Right atrium auricular region (tissue), 2 donors: ENCODE results near the gene CDK18. TPM values are rescaled to one million over a fixed set of nuclear protein-coding genes. Genes with fewer than 3 reads are reported as not detected.

ENCODE experiments used
- DNase-seq: peaks from one replicate; pipeline ENCODE4 v3.0.0-alpha.2; 2019; ENCODE audit warnings: low spot score
- H3K27ac ChIP-seq, 2 donors: fragments of 200-600 bp; sonication (generic); 1 replicate in 1 of 2; 2 replicates in 1 of 2; pipeline ENCODE4 v1.5.1; 2016 to 2019
- H3K27me3 ChIP-seq, 2 donors: fragments of 200-600 bp; sonication (generic); one replicate each; pipeline versions ENCODE4 v1.5.1 to v1.6.0; 2017 to 2019
- H3K36me3 ChIP-seq: fragments of 200-600 bp; sonication (generic); one replicate; pipeline ENCODE4 v1.5.1; 2016
- H3K4me1 ChIP-seq, 2 donors: fragments of 200-600 bp; sonication (generic); one replicate each; pipeline versions ENCODE4 v1.5.1 to v1.6.0; 2017 to 2019
- H3K4me3 ChIP-seq, 2 donors: fragments of 200-600 bp; sonication (generic); 1 replicate in 1 of 2; 2 replicates in 1 of 2; pipeline ENCODE4 v1.5.1; 2017 to 2019; ENCODE audit warnings: mild to moderate bottlenecking in 1 of 2, moderate library complexity in 1 of 2
- H3K9me3 ChIP-seq, 2 donors: fragments of 200-600 bp; sonication (generic); one replicate each; pipeline ENCODE4 v1.5.1; 2019
- total RNA-seq, 2 donors: library from RNA; depleted of rRNA; stranded (reverse); fragments of >200 nt; gene quantifications; one replicate each; pipeline ENCODE4 v1.1.0, GENCODE V29; 2016
- TF ChIP-seq, protein P1 (sequence below), 2 donors: fragments of 200-600 bp; sonication (generic); IDR thresholded peaks; one replicate each; pipeline ENCODE4 v1.5.1; 2019; ENCODE audit warnings: antibody characterized with exemption in 2 of 2

The CDK18 gene
- total RNA-seq, 2 donors from 2014 or later: 85.6 to 116 TPM

DNA sequence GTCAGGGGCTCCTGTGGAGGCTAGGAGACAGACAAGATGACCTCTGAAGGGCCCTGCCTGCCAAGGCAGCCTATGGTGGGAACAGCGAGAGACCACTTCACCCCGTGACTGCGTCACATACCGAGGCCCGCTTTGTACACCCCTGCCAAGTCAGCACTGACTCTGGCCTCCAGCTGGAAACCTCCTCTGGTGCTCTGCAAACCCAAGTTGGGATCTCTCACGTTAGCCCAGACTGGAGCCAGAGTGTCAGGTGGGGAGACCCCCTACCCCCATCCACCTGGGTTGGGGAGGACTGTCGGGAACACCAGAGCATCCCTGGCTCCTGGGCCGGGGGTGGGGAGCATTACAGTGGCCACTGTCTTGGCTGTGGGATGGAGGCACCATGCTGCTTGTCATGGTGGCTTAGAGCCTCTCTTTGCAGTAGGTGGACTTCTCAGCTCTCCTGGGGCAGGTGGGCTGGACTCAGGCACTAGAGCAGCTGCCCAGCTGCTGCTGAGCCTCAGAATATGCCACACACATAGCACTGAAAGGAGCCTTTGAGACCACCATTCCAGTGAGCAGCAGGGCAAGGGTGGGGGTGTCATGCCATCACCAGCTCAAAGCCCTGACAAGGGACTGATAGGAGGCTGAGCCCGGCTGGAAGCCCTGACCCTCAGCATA is 77.0 kb downstream of the CDK18 start:
- Histone ChIP-seq H3K27ac (no peak overlapping the region), H3K36me3 (no peaks in the 10 kb centered on the region), H3K27me3 (no peaks in the 10 kb centered on the region), H3K4me1 (peaks cover 0 to 8% of the 10 kb centered on the region in 2 donors), H3K4me3 (no peak overlapping the region), H3K9me3 (no peaks in the 10 kb centered on the region)
- TF ChIP-seq, protein P1, sequence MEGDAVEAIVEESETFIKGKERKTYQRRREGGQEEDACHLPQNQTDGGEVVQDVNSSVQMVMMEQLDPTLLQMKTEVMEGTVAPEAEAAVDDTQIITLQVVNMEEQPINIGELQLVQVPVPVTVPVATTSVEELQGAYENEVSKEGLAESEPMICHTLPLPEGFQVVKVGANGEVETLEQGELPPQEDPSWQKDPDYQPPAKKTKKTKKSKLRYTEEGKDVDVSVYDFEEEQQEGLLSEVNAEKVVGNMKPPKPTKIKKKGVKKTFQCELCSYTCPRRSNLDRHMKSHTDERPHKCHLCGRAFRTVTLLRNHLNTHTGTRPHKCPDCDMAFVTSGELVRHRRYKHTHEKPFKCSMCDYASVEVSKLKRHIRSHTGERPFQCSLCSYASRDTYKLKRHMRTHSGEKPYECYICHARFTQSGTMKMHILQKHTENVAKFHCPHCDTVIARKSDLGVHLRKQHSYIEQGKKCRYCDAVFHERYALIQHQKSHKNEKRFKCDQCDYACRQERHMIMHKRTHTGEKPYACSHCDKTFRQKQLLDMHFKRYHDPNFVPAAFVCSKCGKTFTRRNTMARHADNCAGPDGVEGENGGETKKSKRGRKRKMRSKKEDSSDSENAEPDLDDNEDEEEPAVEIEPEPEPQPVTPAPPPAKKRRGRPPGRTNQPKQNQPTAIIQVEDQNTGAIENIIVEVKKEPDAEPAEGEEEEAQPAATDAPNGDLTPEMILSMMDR (IDR thresholded peaks at IDR 0.05): no peak
- no peak for DNase-seq

DNA sequence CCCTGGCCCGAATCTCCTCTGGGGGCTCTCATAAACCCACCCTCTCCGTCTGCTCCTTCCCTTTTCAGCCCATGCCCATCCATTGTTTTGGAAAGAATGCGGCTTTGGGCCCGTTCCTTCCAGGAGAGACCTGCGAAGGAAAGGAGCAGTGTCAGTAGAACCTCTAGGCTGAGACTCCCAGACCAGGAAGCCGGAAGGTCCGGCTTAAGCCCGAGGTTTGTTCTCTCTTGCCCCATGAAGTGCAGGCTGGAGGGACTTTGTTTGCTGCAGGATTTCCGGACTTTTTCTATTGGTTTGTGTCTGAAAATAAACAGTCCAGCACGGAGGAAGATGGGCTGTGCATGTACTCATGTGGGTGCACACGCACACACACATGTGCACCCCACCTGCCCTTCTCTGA is 77.6 kb downstream of the CDK18 start:
- TF ChIP-seq, protein P1 (IDR thresholded peaks at IDR 0.05): no peak
- no peak overlapping the region for H3K27ac ChIP-seq
- no peaks in the 10 kb centered on the region for H3K36me3 ChIP-seq
- H3K4me1 ChIP-seq: peaks cover 0 to 8% of the 10 kb centered on the region in 2 donors
- no peaks in the 10 kb centered on the region for H3K27me3 ChIP-seq
- H3K4me3 ChIP-seq: no peak overlapping the region
- H3K9me3 ChIP-seq: no peaks in the 10 kb centered on the region
- DNase-seq: no peak

Other genes starting within 250 kb of the CDK18 start
- 1 to 10 TPM in 1 of 2 donors, under 1 TPM in 1; 0.67 to 1.7 TPM for gene NUAK2, start 182.9 kb upstream of the CDK18 start, total RNA-seq
- gene KLHDC8A, start 147.7 kb upstream of the CDK18 start, total RNA-seq: under 1 TPM in 1 of 2 donors, not detected in 1; 0.24 TPM
- gene LEMD1, start 82.6 kb upstream of the CDK18 start, total RNA-seq: not detected
- gene BLACAT1, start 48.6 kb upstream of the CDK18 start, total RNA-seq: under 1 TPM; 0.24 to 0.26 TPM
- gene ELK4, start 127.3 kb downstream of the CDK18 start, total RNA-seq: 10 to 100 TPM; 18.8 to 19.1 TPM
- gene SLC45A3, start 175.8 kb downstream of the CDK18 start, total RNA-seq: 1 to 10 TPM; 2.6 to 2.7 TPM
- 100 to 1,000 TPM; 109 to 128 TPM for gene NUCKS1, start 245.5 kb downstream of the CDK18 start, total RNA-seq